Measurements from ENCODE around the gene CLEC4G.
"Not testable (repeated sequence)": the region's sequence is repeated elsewhere in the genome, so short reads cannot be mapped to it uniquely, and the experiment has no call there.

The CLEC4G gene

DNA sequence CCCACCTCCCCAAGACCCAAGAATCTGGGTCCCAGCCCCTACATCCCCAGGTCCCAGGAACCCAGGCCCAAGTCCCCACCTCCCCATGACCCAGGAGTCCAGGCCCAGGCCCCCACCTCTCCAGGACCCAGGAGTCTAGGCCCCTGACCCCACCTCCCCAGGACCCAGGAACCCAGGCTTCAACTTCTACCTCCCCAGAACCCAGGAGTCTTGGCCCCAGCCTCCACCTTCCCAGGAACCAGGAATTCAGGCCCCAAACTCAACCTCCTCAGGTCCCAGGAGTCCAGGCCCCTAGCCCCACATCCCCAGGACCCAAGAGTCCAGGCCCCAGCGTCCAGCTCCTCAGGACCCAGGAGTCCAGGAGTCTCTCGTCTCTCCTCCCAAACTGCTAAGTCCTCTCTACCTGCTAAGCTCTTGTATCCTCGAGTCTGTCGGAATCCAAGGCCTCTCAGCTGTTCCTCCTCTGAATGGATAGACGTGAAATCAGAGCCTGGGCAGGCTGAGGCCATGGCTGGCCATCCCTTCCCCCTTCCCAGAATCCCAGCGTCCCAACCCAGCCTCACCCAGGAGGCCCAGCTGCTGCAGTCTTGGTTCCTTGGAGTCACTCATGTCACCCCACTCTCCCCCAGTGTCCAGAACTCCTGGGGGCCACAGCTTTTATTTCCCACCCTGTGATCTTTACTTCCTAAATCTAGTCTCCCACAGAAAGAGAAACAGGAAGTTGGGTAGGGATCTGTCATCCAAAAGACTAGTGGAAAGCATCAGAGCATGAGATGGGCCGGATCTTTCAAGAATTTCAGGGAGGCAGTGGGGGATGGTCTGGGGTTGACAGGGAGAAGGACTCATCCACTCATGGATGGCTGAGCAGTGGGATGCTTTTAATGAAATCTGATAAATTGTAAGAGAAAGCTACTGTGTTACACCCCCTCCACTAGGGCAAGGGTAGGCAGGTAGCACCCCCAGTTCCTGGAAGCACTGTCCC, 15.3 kb upstream of the CLEC4G start, which contains the start of gene CD209:
Gene CD209, minus strand, starts transcription at position 632 of the 982 bp plus-strand sequence. Its CDS starts 23 bp downstream, at position 609.
- no peak for DNase-seq (ENCODE audit: low spot score)

DNA sequence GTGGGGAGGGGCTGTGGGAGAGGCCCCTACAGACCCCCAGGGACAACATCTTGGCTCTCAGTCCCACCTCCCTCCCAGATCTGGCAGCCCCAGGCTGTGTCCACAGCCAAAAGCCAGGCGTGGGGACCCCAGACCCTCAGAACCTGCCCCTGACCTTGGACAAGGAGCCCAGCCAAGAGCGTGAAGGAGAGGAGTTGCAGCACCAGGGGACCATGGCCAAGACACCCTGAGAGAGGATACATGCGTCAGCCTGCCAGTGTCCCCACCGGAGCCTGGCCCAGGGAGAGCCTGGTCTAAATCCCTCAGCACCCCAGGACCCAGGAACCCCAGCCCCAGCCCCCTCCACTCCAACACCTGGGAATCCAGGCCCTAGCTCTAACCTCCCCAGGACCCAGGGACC, 14.4 kb upstream of the CLEC4G start:
- not testable (repeated sequence) for DNase-seq (ENCODE audit: low spot score)

DNA sequence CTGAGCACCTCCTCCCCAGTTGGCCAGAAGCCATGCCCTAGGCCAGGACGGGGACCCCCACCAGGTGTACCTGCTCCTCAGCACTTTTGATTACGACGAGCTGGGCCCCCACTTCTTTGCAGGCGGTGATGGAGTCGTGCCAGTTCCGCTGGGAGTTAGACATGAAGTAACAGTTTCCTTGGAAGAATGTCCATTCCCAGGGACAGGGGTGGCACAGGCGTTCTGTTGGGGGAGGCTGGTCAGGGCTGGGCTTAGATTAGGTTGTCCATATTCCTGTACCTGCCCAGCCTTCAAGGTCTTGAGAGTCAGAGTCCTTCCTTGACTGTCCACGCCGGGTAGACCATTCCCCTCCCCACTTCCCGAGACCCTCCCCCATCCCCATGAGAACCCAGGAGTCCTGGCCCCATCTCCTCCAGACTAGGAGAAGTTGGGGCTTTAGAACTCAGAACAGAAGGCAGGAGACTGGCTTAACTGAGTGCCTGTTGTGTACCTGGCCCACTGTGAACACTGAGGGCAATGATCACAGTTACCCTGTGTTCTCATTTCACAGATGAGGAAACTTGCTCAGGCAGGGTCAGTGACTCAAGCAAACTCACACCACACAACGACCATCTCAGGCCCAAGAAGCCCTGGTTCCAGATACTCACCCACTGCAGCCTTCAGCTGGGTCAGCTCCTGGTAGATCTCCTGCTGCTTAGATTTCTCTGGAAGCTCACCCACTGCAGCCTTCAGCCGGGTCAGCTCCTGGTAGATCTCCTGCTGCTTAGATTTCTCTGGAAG, 13.2 kb upstream of the CLEC4G start:
- no peak for DNase-seq (ENCODE audit: low spot score)

DNA sequence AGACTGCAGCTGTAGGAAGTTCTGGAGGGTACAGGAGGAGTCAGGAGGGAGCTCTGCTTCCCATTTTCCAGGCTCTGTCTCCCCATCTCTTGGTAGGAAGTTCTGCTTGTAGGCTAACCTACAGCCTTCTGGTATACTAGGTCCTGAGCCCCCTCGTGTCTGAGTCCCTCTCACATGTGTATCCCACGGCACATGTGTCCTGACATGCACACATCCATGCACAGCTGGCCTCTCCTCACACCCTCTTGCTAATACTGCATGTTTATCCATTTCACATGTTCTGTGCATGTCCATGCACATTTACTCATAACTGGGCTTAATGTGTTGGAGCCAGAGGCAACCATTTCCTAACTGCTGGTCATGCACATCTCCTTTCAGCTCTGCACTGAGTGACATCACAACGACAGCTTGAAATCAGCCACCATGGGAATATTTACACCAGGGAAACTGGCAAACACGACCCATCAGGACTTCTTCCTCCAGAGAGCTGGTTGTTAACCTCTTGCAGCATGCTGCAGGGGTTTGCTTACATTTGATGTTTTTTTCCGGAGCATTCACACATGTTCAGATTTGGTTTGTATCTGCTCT, 12.4 kb upstream of the CLEC4G start:
- DNase-seq (ENCODE audit: low spot score): no peak

DNA sequence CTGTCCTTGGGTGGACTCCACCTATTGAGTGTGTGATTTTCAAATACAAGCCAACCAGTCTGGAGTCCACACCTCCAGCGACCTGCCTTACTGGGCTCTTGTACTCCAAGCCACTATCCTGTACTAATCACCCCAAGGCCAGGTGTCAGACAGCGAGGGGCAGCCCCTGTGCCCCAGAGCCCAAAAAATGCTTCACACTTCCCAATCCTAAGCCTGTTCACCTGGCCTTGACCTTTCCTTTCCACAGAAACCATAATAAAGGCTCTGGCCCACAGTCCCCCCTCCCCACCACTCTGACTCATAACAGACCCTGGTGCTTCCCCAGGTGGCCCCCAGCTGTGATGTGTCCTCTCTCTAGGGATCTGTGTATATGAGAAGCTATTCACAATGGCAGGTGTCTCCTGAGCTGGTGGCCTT, 11.5 kb upstream of the CLEC4G start:
- DNase-seq (ENCODE audit: low spot score): no peak

DNA sequence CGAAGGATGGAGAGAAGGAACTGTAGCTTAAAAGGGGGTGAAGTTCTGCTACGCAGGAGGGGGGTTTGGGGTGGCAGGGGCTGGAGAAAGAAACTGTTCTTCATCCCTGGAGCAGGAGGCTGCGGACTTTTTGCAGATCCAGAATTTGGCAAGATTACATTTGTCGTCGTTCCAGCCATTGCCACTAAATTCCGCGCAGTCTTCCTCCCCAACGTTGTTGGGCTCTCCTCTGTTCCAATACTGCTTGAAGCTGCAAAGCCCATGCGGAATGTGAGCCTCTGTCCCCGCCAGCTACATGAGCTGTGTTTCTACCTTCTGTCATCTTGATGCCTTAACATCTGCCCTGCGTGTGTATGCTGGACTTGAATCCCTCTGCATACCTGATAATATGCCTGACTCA, 11.1 kb upstream of the CLEC4G start:
- no peak for DNase-seq (ENCODE audit: low spot score)

DNA sequence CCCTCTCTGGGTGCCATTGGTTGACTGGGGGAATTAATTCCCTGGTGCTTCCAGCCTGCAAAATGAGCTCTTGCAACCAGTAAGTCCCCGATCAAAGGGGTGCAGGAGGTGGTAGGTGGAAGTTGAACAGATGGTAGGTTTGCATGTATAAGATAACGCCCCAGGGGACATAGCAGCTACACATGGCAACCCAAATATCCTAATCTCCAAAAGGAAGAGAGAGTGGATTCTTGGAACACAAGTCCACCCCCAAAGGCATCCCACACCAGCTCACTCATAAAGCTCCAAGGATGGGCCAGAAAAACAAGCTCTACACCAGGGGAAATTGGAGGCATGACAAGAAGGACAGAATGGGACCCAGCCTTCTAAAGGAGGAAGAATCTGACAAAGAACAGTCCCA, 10.7 kb upstream of the CLEC4G start:
- DNase-seq (ENCODE audit: low spot score): no peak

DNA sequence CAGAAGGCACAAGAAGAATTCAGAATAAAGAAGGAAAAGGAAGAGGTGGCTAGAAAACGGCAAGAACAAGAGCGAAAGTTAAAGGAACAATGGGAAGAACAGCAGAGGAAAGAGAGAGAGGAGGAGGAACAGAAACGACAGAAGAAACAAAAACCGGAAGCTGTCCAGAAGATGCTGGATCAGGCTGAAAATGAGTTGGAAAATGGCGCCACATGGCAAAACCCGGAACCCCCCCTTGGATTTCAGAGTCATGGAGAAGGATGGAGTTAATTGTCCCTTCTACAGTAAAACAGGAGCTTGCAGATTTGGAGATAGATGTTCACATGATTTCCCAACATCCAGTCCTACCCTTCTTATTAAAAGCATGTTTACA, 8.8 kb upstream of the CLEC4G start:
- DNase-seq (ENCODE audit: low spot score): no peak

DNA sequence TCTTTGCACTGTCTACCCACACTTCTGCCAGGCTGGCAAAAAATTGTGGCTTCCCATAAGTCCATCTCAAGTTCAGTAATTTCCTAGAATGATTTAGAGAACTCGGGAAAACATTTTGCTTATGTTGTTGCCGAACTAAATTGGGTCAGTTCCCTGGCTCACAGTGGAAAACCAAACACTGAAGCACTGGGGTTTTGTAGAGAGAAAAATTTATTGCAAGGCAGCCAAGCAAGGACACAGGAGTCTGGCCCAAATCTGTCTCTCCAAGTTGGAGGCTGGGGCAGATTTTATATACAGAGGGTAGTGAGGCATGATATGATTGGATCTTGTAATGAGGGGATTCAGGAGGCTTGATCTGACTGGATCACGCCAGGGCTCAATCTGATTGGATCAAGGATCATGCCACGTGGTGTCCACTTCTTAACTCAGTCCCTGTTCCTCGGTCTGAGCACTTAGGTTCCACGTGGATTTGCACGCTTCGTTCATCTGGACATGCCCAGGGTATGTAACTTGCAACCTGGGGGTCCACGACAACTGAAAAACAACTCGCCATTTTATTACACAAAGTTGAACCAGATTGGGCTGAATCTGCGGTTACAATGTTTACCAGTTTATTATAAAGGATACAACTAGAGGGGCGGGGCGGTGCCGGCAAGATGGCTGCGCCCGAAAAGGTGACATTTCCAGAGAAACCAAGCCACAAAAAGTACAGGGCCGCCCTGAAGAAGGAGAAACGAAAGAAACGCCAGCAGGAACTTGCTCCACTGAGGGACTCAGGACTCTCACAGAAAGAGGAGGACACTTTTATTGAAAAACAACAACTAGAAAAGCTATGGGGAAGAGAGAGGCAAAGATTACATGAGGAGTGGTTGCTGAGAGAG, 8.1 kb upstream of the CLEC4G start:
- DNase-seq (ENCODE audit: low spot score): no peak

DNA sequence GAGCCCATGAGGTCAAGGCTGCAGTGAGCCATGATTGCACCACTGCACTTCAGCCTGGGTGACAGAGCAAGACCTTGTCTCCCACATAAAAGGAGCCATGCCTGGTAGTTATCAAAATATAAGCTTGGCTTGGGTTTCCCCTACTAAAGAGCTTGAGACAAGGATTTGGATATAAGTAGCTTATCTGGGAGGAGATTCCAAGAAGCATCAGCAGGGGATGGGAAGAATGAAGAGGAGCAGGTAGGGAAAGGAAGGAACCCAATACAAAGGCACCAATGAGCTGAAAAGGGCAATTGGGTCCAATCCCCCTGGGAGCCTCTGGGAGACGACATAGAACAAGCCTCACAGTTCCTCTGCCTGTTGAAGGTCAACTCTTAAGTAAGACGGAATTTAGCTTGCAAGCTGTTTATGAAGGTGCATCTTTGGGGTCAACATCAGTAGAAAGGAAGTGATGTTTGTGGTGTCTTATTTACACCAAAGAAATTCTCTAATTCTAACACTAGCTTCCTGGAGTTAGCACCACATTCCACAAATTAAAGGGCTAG, 7.4 kb upstream of the CLEC4G start:
- DNase-seq (ENCODE audit: low spot score): no peak

DNA sequence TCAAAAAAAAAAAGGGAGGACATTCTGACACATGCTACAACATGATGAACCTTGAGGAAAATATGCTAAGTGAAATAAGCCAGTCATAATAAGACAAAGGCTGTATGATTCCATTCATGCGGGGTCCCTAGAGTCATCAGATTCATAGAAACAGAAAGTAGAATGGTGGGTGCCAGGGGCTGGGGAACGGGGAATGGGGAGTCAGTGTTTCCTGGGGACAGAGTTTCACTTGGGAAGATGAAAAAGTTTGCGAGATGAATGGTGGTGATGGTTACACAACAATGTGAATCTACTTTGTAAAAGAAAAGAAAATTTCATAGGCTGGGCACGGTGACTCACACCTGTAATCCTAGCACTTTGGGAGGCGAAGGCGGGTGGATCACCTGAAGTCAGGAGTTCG, 6.1 kb upstream of the CLEC4G start:
- DNase-seq (ENCODE audit: low spot score): no peak

DNA sequence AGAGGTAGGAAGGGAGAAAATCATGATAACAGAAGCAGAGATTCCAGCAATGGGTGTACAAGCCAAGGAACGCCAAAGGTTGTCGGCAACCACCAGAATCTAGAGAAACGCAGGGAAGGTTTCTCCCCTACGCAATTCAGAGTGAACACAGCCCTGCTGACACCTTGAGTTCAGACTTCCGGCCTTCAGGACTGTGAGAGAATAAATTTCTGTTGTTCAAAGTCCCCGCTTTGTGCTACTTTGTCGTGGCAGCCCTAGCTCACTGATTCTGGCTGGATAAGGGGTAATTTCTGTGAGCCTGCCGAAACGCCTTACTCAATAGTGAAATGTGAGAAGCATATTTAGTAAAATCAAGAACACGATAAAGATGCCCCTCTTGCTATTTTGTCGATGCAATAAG, 5.3 kb upstream of the CLEC4G start:
- no peak for DNase-seq (ENCODE audit: low spot score)

DNA sequence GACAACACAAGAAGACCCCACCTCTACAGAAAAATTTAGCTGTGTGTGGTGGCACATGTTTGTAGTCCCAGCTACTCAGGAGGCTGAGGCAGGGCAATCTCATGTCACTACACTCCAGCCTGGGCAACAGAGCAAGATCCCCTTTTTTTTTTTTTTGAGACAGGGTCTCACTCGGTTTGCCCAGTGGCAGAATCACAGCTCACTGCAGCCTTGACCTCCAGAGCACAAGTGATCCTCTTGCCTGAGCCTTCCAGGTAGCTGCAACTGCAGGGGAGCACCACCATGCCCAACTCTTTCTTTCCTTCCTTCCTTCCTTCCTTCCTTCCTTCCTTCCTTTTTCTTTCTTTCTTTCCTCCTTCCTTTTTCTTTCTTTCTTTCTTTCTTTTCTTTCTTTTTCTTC, 4.2 kb upstream of the CLEC4G start:
- DNase-seq (ENCODE audit: low spot score): no peak

DNA sequence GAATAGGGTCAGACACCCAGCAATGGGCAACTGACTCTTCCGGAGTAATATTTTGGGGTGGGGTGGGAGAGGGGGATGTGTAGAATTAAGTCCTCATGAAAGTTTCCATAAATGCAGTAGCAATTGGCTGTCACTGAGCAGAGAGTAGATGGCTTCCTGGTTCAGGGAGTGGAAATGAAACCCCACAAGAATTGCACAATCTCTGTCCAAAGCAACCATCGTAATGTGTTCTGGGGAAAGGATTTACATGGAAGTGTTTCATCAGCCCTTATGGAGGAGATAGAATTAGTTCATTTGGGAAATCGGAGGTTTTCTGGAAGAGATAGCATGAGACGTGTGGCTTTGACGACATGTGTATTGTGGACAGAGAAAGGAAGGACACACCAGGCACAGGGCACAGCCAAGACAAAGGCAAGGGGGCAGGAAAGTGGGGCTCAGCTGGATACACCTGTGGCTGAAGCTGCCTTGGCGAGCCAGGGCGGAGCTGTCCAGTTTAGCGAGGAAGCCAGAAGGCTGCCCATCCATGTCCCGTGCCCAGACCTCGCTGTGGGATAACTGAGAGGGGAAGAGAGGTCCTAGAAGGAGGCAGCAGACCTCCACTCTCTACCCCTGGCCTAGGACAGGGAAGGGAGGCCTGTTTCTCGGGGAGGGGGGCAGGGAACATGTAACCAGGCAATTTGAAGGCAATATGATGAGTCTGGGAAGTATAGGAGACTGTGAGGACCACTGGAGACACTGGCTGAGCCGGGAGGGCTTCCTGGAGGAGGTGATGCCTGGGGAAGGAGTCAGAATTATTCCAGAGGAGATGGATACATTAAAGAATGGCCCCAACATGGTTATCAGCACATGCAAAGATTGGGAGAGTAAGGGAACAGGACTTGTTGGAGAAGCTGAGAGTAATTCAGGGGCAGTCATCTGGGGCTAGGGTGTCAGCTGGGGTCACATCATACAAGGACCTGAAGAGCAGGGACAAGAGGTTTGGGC, 2.6 kb upstream of the CLEC4G start:
- DNase-seq (ENCODE audit: low spot score): no peak

DNA sequence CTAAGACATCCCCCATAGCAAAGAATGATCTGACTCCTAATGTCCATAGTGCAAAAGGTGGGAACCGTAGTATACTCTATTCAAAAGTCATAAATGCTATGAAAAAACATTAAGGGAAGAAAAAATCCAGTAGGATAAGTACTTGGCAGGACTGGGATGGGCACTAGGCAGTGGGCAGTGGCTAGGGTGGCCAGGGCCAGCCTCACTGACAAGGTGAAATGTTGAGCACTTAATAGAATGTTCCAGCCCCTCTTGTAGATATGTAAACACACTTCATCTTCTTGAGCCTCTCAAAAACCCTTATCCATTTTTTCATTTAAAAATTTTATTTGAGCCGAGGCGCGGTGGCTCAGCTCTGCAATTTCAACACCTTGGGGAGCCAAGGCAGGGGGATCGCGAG, 1.5 kb upstream of the CLEC4G start:
- no peak for DNase-seq (ENCODE audit: low spot score)

DNA sequence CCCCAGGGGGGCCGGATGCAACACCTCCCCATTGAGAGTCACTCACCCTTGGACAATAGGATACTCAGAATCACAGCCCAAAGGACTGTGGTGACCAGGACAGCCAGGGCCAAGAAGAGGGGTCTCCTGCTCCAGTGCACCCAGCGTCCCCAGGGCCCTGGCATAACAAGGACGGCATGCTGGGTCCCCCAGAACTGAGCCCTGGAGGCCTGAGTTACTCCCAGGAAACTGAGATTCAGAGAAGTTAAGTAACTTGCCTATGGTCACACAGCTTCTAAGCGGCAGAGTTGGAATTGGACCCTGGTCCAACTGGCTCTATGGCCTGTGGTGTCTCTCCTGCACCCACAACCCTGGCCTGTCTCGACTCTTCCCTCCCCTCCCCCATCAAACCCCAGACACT, 295 bp downstream of the CLEC4G start:
- no peak for DNase-seq (ENCODE audit: low spot score)

DNA sequence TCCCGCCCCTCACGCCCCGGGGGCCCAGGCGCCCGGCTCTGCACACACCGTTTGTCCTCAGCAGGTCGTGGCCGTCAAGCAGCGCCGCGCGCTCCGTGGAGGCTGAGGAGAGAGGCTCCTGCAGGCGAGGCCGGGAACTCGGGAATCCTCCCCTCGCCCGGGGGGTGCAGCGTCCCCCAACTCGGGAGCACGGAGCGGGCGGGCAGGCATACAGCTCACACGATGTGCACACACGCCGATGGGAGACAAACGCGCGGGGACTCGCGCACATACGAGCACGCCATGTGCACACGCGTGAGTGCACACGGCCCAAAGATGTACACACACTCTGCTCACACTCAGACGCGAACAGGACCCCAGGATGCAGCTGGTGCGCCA, 703 bp downstream of the CLEC4G start:
- no peak for DNase-seq (ENCODE audit: low spot score)

DNA sequence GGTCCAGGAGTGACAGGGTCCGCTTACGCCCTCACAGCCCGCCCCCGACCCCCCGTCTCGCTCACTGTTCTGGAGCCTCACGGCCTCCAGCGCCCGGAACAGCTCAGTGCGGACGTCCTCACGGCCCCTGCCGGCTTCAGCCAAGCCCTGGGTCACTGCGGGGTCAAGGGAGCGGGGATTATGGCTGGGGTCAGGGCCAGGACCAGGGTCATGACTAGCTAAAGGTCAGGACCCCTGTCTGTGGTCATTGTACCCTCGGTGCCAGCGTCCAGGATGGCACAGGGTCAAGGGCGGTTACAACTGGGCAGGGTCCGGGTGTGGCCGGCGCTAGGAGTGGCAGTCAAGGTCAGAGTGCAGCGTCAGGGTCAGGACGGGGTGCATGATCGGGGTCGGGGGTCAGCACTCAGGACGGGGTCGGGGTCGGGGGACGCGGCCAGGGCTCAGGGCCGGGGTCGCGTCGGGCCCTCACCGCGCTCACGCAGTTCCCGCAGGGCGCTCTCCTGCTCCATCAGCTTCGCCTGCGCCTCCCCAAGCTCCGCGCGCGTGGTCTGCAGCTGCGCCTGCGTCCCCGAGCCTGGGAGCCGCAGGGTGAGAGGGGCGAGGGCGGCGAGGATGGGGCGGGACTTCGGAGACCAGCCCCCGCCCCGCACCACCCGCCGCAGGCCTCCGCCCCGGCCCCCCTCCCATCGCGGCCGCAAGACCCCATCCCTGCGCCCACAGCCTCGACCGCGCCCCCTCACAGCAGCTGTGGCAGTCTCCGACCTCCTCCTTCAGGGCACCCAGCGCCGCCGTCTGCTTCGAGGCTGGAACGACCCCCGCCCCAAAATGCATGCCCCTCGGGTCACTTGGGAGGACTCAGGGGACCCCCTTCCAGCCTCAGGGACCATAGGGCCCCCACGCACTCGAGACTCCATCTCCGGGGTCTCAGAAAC, 1.4 kb downstream of the CLEC4G start:
- DNase-seq (ENCODE audit: low spot score): no peak

DNA sequence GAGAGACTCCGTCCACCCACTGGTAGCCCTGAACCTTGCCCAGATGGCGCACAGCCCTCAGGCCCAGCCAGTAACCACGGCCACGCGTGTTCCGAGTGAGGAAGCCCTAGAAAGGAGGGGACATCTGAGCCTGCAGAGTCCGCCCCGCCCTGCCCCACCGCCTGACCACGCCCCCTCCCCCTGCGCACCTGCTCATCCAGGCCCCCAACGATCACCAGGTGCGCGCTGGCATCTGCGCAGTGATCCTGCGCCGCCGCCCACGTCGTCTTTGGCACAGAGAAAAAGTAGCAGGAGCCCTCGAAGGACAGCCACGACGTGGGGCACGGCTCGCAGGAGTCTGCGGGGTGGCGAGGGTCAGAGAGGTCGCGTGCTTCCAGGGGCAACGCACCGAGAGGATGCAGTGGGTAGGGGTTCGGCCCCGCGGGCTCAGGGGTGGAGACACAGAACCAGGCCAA, 2.1 kb downstream of the CLEC4G start:
- DNase-seq (ENCODE audit: low spot score): no peak

All from HuH-7.5 (cell line).